ENCODE measurements around the gene NEUROG1. TPM values are rescaled to one million over a fixed set of nuclear protein-coding genes. Genes with fewer than 3 reads are reported as not detected.
"Not testable (repeated sequence)": the region's sequence is repeated elsewhere in the genome, so short reads cannot be mapped to it uniquely, and the experiment has no call there.

The NEUROG1 gene
- total and polyA plus RNA-seq, 8 donors = not detected

DNA sequence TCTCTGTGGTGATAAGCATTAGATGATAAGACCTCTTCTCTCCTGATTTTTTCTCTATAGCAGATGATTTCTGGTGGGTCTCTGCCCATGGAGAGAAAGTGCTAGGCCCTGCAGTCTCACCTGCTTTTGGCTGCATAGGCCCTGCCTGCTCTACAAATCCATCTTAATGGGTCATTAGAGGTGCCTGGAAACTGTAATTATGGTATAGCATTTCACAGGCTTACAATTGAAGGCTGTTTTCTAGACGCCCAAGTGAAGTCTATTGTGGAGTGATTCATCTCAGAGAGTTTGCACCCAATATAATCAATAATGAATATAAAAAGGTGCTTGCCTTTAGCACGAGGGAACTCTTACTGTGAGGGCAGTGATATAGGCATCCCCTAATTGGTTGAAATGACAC, 33.8 kb downstream of the NEUROG1 start:
- Histone ChIP-seq H3K27me3 (peaks cover 0 to 73% of the 10 kb centered on the region in 2 donors), H3K9me3 (no peaks in the 10 kb centered on the region), H3K36me3 (no peaks in the 10 kb centered on the region), H3K4me1 (no peaks in the 10 kb centered on the region), H3K4me3 (no peak overlapping the region), H3K27ac (no peak overlapping the region)
- intact Hi-C loops (cut with DNase I) = no loop called here
- ATAC-seq (no peak), DNase-seq (no peak)
- TF ChIP-seq, protein P1, sequence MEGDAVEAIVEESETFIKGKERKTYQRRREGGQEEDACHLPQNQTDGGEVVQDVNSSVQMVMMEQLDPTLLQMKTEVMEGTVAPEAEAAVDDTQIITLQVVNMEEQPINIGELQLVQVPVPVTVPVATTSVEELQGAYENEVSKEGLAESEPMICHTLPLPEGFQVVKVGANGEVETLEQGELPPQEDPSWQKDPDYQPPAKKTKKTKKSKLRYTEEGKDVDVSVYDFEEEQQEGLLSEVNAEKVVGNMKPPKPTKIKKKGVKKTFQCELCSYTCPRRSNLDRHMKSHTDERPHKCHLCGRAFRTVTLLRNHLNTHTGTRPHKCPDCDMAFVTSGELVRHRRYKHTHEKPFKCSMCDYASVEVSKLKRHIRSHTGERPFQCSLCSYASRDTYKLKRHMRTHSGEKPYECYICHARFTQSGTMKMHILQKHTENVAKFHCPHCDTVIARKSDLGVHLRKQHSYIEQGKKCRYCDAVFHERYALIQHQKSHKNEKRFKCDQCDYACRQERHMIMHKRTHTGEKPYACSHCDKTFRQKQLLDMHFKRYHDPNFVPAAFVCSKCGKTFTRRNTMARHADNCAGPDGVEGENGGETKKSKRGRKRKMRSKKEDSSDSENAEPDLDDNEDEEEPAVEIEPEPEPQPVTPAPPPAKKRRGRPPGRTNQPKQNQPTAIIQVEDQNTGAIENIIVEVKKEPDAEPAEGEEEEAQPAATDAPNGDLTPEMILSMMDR (IDR thresholded peaks at IDR 0.05) = no peak

DNA sequence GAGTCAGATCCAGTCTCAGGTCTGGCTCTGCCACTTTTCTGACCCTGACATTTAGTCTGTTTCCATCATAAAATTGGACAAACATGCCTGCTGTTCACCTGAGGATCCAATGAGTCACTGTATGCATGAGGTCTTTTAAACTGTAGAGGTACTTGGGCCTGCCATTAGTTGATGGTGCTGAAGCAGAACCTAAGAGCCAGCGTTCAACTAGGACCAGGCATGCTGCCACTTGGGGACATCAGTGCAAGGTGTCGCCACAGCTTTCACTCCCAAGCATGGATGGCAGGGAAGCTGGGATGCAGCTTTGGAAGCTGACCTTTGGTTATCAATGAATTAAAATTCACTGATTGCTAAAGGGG, 37.1 kb downstream of the NEUROG1 start:
- intact Hi-C loops (cut with DNase I) = no loop called here
- TF ChIP-seq, protein P1 (IDR thresholded peaks at IDR 0.05) = no peak
- no peak for DNase-seq
- Histone ChIP-seq H3K4me3 (no peak overlapping the region), H3K36me3 (no peaks in the 10 kb centered on the region), H3K27me3 (peaks cover 0 to 57% of the 10 kb centered on the region in 2 donors), H3K27ac (no peak overlapping the region), H3K4me1 (peaks cover 0 to 5% of the 10 kb centered on the region in 2 donors), H3K9me3 (no peaks in the 10 kb centered on the region)
- no peak for ATAC-seq

DNA sequence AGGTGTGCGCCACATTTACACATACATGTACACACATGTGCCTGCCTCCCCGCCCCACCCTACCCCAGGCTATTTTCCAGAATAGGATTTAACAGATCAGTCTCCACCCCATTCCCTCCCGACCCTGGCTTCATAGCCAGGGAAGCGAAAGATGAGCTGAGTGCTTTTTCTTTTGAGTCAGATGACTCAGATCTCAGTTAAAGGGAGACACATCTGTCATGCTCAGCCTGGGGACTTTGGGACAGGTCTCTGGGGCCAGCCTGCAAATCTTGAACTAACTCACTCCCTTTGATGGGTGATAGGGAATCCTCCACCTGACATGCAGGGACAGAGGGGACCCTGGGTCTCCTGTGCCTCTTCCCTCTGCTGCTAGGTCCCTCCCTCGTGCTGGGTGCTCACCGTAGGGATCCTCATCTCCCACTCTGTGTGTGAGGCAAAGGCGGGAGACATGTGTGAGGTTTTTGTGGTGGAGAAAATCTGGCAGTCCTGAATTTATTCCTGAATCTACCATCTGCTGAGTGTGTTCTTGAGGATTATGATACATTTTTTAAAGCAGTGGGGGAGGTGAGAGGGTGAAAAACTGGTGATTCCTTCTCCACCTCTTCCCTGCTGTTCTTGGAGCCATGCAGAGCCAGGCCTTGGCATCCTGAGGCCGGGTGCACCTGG, 37.7 kb downstream of the NEUROG1 start:
- no peak for ATAC-seq
- TF ChIP-seq, protein P1 (IDR thresholded peaks at IDR 0.05) = no peak
- H3K9me3 ChIP-seq = no peaks in the 10 kb centered on the region
- intact Hi-C loops (cut with DNase I) = no loop called here
- DNase-seq = no peak
- H3K36me3 ChIP-seq = no peaks in the 10 kb centered on the region
- peaks cover 0 to 57% of the 10 kb centered on the region in 2 donors for H3K27me3 ChIP-seq
- H3K27ac ChIP-seq = no peak overlapping the region
- no peak overlapping the region for H3K4me3 ChIP-seq
- H3K4me1 ChIP-seq = peaks cover 0 to 10% of the 10 kb centered on the region in 2 donors

DNA sequence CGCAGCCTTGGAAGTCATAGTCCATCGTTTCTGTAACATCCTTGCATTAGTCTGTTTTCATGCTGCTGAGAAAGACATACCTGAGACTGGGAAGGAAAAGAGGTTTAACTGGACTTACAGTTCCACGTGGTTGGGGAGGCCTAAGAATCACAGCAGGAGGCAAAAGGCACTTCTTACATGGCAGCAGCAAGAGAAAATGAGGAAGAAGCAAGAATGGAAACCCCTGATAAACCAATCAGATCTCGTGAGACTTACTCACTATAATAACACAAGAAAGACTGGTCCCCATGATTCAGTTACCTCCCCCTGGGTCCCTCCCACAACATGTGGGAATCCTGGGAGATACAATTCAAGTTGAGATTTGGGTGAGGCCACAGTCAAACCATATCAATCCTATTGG, 40.2 kb downstream of the NEUROG1 start:
- H3K9me3 ChIP-seq; ATAC-seq; H3K27ac ChIP-seq; intact Hi-C loops (cut with DNase I); H3K36me3 ChIP-seq; H3K4me3 ChIP-seq; DNase-seq: not testable (repeated sequence)
- Histone ChIP-seq H3K4me1 (peaks cover 0 to 17% of the 10 kb centered on the region in 2 donors), H3K27me3 (peaks cover 12 to 76% of the 10 kb centered on the region in 2 donors)

DNA sequence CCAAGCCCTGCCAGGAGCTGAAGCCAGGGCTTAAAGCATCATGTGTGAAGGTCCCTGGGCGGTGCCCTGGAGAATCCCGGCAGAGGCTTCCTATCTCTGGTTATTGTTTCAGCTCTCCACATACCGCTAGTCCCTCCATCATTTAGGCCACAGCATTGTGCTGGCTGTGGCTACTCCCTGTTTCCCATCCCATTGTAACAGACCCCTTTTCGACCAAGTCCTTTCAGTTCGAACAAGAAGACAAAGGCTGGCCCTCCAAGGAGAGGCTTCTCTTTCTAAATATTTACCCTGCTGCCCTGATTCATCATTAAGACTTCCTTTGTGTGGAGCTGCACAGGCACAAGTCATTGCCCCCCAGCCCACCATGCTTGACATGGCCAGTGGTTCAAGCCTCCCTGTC, 41.6 kb downstream of the NEUROG1 start:
- ATAC-seq = no peak

More for the DNA sequence above, 41.6 kb downstream of the NEUROG1 start:
- DNase-seq = no peak
- Histone ChIP-seq H3K9me3 (no peaks in the 10 kb centered on the region), H3K4me1 (peaks cover 11 to 30% of the 10 kb centered on the region in 2 donors), H3K36me3 (no peaks in the 10 kb centered on the region), H3K27ac (no peak overlapping the region), H3K27me3 (peaks cover 25 to 82% of the 10 kb centered on the region in 2 donors), H3K4me3 (no peak overlapping the region)
- intact Hi-C loops (cut with DNase I) = no loop called here
- TF ChIP-seq, protein P1 (IDR thresholded peaks at IDR 0.05) = no peak
